Stimulated activated CD8-positive, alpha-beta memory T cell treated with anti-CD3 and anti-CD28 coated beads, Interleukin-4, amount 100 ng/mL, for 24 hours (primary cell): ENCODE results near the gene OR2Y1.
"Not testable (repeated sequence)": the region's sequence is repeated elsewhere in the genome, so short reads cannot be mapped to it uniquely, and the experiment has no call there.

ENCODE experiments used
- DNase-seq: peaks from one replicate; pipeline ENCODE4 v3.0.0-alpha.2; 2020; ENCODE audit warnings: low read depth

Gene OR2Y1

GRCh38 chr5:180739271-180739670, 587 bp downstream of the OR2Y1 start:
- DNase-seq = no peak

DNA sequence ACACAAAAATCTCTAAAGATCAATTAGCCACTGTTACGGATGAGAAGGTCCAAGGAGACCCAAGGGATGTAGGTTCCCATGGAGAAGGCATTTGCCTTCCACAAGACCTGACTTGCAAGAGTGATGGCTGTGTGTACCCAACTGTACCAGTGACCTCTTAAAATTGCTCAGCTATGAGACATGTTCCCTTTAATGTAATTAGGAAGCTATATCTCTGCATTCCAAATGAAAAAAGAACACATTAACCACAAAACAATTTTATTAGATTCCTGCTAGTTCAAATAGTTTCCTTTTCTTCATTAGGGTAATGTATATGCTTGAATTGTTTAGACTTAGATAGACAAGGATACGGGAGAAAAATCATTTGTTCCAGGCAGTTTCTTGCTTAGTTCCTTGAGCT, 3.3 kb downstream of the OR2Y1 start:
- DNase-seq = no peak

GRCh38 chr5:180724944-180725343, 14.9 kb downstream of the OR2Y1 start:
- no peak for DNase-seq

DNA sequence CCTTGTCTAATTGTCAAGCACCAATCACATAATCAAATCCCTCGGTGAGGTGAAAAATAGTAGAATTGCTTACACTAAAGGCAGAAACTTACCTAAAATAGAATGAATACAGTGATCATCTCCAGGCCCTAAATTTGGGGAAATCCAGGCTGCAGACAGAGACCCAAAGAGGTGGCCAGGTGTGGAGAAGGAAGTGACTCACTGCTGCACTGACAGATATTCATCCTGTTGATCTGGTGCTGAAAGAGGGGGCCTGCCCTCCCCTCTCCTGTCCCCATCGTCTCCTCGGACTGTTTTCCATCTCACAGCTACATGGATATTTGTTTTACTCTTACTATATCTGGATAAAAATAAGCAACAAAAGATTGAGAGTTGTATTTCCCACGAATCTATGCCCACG, 15.9 kb downstream of the OR2Y1 start:
- no peak for DNase-seq

- no peak for DNase-seq
Measured at GRCh38 chr5:180720486-180720885, 19.4 kb downstream of the OR2Y1 start.

GRCh38 chr5:180719781-180720180, 20.1 kb downstream of the OR2Y1 start:
- DNase-seq = no peak

- DNase-seq = no peak
Measured at GRCh38 chr5:180718810-180719453, 20.9 kb downstream of the OR2Y1 start.

DNA sequence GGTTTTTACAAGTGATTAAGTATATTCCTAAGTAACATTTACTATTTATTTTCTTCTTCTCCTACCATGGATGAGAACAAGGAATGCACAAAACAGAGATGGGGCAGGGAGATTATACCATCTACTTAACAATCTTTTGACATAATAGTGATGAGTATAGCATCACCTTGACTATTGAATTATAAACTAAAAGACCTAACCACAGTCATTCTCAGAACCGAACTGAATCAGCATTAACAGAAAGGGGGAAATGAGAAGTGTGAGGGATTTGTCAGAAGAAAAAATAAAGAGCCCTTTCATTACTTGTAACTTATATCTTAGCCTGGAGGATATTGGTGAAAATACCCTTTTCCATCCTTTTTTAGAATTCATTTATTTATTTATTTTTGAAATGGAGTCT, 21.9 kb downstream of the OR2Y1 start:
- no peak for DNase-seq

DNA sequence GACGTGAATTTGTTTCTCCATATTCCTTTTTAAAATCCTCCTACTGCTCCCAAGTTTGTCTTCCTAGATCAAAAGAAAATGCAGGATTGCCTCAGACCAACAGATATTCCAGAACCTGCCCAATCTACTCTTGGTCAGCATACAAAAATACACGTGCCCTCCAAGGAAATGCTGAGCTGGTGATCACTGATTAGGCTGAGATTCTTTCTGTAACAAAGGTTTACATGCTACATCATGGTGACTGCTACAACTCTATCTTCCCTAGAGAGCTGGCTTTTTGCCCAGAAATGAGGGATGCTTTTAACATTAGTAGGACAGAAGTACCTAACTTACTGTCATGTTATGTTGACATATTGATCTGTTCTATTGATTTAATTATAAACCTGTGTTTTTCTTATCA, 35.5 kb downstream of the OR2Y1 start:
- no peak for DNase-seq

GRCh38 chr5:180703912-180704311, 35.9 kb downstream of the OR2Y1 start:
- no peak for DNase-seq

- not testable (repeated sequence) for DNase-seq
Measured at GRCh38 chr5:180703371-180703770, 36.5 kb downstream of the OR2Y1 start.

DNA sequence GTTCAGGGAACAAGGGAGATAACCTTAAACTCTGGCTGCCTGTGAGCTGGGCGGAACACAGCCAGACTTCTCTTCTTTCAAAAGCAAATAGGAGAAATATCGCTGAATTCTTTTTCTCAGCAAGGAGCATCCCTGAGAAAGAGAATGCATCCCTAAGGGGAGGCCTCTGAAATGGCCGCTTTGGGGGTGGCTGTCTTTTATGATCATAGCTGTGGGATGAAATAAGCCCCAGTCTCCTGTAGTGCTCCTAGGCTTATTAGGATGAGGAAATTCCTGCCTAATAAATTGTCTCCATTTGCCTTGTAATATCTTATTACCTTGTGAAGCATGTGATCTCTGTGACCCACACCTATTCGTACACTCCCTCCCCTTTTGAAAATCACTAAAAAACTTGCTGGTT, 39.4 kb downstream of the OR2Y1 start:
- DNase-seq = not testable (repeated sequence)

DNA sequence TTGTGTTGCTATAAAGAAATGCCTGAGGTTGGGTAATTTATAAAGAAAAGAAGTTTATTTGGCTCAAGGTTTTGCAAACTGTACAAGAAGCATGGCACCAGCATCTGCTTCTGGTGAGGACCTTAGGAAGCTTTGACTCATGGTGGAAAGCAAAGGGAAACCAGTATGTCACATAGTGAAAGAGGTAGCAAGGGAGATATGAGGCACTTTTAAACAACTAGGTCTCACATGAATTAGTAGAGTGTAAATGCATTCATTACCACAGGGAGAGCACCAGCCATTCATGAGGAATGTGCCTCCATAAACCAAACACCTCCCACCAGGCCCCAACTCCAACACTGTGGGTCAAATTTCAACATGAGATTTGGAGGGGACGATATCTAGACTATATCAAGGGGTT, 40.8 kb downstream of the OR2Y1 start:
- no peak for DNase-seq

DNA sequence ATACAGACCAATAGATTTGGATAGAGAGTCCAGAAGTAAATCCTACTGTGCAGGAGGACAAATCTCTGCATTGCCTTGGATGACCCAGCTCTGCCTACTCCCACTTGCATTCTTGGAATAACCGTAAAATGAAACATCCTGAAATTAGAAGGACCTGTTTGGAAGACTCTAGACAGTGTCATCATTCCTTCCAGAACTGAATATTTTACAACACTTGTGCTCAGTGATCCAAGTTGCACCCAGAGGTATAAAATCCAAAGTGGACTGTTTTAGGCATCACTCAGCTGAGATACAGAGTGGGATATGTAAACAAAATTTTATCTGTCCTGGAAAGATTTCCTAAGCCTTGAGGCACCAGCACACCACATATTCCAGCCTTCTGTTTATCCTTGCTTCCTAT, 43.7 kb downstream of the OR2Y1 start:
- DNase-seq = no peak

GRCh38 chr5:180692429-180692828, 47.4 kb downstream of the OR2Y1 start:
- DNase-seq = no peak

GRCh38 chr5:180691046-180691445, 48.8 kb downstream of the OR2Y1 start:
- DNase-seq = no peak

- DNase-seq = no peak
Measured at GRCh38 chr5:180690562-180690961, 49.3 kb downstream of the OR2Y1 start.

- no peak for DNase-seq
Measured at GRCh38 chr5:180689775-180690174, 50.1 kb downstream of the OR2Y1 start.
